SU-DHL-6 (cell line): ENCODE results near the gene TYW3.

Experiments used
- H2AFZ ChIP-seq: fragments of 200-600 bp; sonication (generic); 2 replicates; pipeline ENCODE4 v1.6.1; 2014; ENCODE audit warnings: low read depth, mild to moderate bottlenecking, moderate library complexity, mixed read lengths, antibody characterized with exemption, low read length; ENCODE audit not compliant: severe bottlenecking
- H3F3A ChIP-seq: fragments of 200-600 bp; shearing (Covaris generic); 2 replicates; pipeline ENCODE4 v1.6.0; 2016; ENCODE audit warnings: antibody characterized with exemption, mild to moderate bottlenecking; ENCODE audit not compliant: insufficient read depth
- H3K27ac ChIP-seq: fragments of 200-600 bp; sonication (generic); 2 replicates; pipeline ENCODE4 v1.5.1; 2016; ENCODE audit warnings: low read depth, mild to moderate bottlenecking, low read length, moderate library complexity, mixed read lengths
- H3K27me3 ChIP-seq: fragments of 200-600 bp; sonication (generic), shearing (Covaris generic); 2 replicates; pipeline ENCODE4 v1.6.0; 2014; ENCODE audit warnings: mild to moderate bottlenecking, low read length
- H3K36me3 ChIP-seq: fragments of 200-600 bp; sonication (generic); 2 replicates; pipeline ENCODE4 v1.6.1; 2014; ENCODE audit warnings: mild to moderate bottlenecking, low read length, mixed read lengths
- H3K4me2 ChIP-seq: fragments of 300-600, 200-600 bp; shearing (Covaris generic), sonication (generic); 2 replicates; pipeline ENCODE4 v1.6.0; 2014; ENCODE audit warnings: low read length, low read depth, mild to moderate bottlenecking; ENCODE audit not compliant: poor library complexity, severe bottlenecking
- H3K4me3 ChIP-seq: fragments of 200-600 bp; sonication (generic); 2 replicates; pipeline ENCODE4 v1.5.1; 2014; ENCODE audit warnings: antibody characterized with exemption, low read length, mild to moderate bottlenecking, mixed read lengths; ENCODE audit not compliant: insufficient read depth, poor library complexity, severe bottlenecking
- H3K79me2 ChIP-seq: fragments of 200-600 bp; sonication (generic); 2 replicates; pipeline ENCODE4 v1.6.1; 2014; ENCODE audit warnings: mild to moderate bottlenecking, low read length, moderate library complexity; ENCODE audit not compliant: insufficient read depth
- H3K9ac ChIP-seq: fragments of 200-600 bp; sonication (generic); 2 replicates; pipeline ENCODE4 v1.7.0; 2014; ENCODE audit warnings: mild to moderate bottlenecking, low read length
- H3K9me2 ChIP-seq: fragments of 200-600 bp; sonication (generic); replicated peaks from 2 replicates; pipeline ENCODE4 v1.6.1; 2014; ENCODE audit warnings: low read length; ENCODE audit not compliant: insufficient read depth
- H3K9me3 ChIP-seq: fragments of 200-600 bp; sonication (generic); 2 replicates; pipeline ENCODE4 v1.6.1; 2014; ENCODE audit warnings: low read length, mixed read lengths; ENCODE audit not compliant: insufficient read depth
- H4K20me1 ChIP-seq: fragments of 200-600 bp; sonication (generic); 2 replicates; pipeline ENCODE4 v1.6.1; 2014; ENCODE audit warnings: low read depth, mild to moderate bottlenecking, antibody characterized with exemption, low read length, moderate library complexity, mixed read lengths
- EZH2phosphoT487 ChIP-seq: fragments of 200-600 bp; sonication (generic), shearing (Covaris generic); conservative IDR thresholded peaks from 2 replicates; pipeline ENCODE4 v1.6.1; 2018; ENCODE audit warnings: mild to moderate bottlenecking, antibody characterized with exemption, low read length, moderate library complexity, mixed read lengths
- TF ChIP-seq, protein P1 (sequence below): fragments of 200-600 bp; sonication (generic); IDR thresholded peaks from one replicate; pipeline ENCODE4 v1.5.1; 2017; ENCODE audit warnings: antibody characterized with exemption, mild to moderate bottlenecking, low read length, moderate library complexity; ENCODE audit not compliant: insufficient read depth, poor library complexity, severe bottlenecking

TYW3 gene

DNA sequence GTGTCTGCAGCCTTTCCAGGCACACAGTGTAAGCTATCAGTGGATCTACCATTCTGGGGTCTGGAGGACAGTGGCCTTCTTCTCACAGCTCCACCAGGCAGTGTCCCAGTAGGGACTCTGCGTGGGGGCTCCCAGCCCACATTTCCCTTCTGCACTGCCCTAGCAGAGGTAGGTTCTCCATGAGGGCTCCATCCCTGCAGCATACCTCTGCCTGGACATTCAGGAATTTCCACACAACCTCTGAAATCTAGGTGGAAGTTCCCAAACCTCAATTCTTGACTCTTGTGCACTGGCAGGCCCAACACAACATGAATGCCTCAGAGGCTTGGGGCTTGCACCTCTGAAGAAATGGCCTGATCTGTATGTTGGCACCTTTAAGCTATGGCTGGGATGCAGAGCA lies 6.9 kb upstream of the TYW3 start:
- Histone ChIP-seq H3K4me2 (no peak overlapping the region), H3K36me3 (peaks cover 25% of the 10 kb centered on the region; the same call in 1 of the 2 replicates)

GRCh38 chr1:74728736-74729135 lies 4.2 kb upstream of the TYW3 start:
- H3K4me2 ChIP-seq: no peak overlapping the region
- peaks cover 29% of the 10 kb centered on the region for H3F3A ChIP-seq
- no peaks in the 10 kb centered on the region for H3K9me3 ChIP-seq
- H2AFZ ChIP-seq: no peak overlapping the region
- no peaks in the 10 kb centered on the region for H3K27me3 ChIP-seq
- no peak overlapping the region for H3K9ac ChIP-seq
- H3K4me3 ChIP-seq: no peak overlapping the region
- peaks cover 21% of the 10 kb centered on the region; the same call in 1 of the 2 replicates for H3K36me3 ChIP-seq
- peaks cover 24% of the 10 kb centered on the region; the same call in 1 of the 2 replicates for H3K79me2 ChIP-seq
- no peaks in the 10 kb centered on the region for H3K9me2 ChIP-seq
- TF ChIP-seq, protein P1, sequence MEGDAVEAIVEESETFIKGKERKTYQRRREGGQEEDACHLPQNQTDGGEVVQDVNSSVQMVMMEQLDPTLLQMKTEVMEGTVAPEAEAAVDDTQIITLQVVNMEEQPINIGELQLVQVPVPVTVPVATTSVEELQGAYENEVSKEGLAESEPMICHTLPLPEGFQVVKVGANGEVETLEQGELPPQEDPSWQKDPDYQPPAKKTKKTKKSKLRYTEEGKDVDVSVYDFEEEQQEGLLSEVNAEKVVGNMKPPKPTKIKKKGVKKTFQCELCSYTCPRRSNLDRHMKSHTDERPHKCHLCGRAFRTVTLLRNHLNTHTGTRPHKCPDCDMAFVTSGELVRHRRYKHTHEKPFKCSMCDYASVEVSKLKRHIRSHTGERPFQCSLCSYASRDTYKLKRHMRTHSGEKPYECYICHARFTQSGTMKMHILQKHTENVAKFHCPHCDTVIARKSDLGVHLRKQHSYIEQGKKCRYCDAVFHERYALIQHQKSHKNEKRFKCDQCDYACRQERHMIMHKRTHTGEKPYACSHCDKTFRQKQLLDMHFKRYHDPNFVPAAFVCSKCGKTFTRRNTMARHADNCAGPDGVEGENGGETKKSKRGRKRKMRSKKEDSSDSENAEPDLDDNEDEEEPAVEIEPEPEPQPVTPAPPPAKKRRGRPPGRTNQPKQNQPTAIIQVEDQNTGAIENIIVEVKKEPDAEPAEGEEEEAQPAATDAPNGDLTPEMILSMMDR: no peak
- TF ChIP-seq EZH2phosphoT487: no peak
- no peaks in the 10 kb centered on the region for H4K20me1 ChIP-seq
- H3K27ac ChIP-seq: no peak overlapping the region

More for the DNA sequence above, 6.9 kb upstream of the TYW3 start:
- Histone ChIP-seq H3K4me3 (no peak overlapping the region), H3K27me3 (no peaks in the 10 kb centered on the region), H4K20me1 (no peaks in the 10 kb centered on the region), H3K79me2 (peaks cover 18% of the 10 kb centered on the region; the same call in 1 of the 2 replicates), H3K9ac (no peak overlapping the region), H3K27ac (no peak overlapping the region), H3F3A (peaks cover 10% of the 10 kb centered on the region), H3K9me3 (no peaks in the 10 kb centered on the region), H3K9me2 (no peaks in the 10 kb centered on the region), H2AFZ (no peak overlapping the region)
- TF ChIP-seq, protein P1: no peak
- TF ChIP-seq EZH2phosphoT487: no peak

GRCh38 chr1:74729741-74730478 lies 3.0 kb upstream of the TYW3 start:
- no peak for TF ChIP-seq EZH2phosphoT487
- TF ChIP-seq, protein P1: no peak
- H3K4me2 ChIP-seq: peak overlapping the region; percentile 96
- H3K27me3 ChIP-seq: no peaks in the 10 kb centered on the region
- no peak overlapping the region for H2AFZ ChIP-seq
- no peaks in the 10 kb centered on the region for H3K9me2 ChIP-seq
- H3K36me3 ChIP-seq: peaks cover 10% of the 10 kb centered on the region; the same call in 1 of the 2 replicates
- H3K9ac ChIP-seq: no peak overlapping the region
- peak overlapping the region; percentile 74; the same call in 1 of the 2 replicates for H3K27ac ChIP-seq
- no peaks in the 10 kb centered on the region for H3K9me3 ChIP-seq
- H3K4me3 ChIP-seq: no peak overlapping the region
- peaks cover 31% of the 10 kb centered on the region for H3K79me2 ChIP-seq
- H3F3A ChIP-seq: peaks cover 29% of the 10 kb centered on the region
- no peaks in the 10 kb centered on the region for H4K20me1 ChIP-seq
